Tibial artery (tissue), 4 donors: ENCODE data around the gene OR4C5.
"Not testable (repeated sequence)": the region's sequence is repeated elsewhere in the genome, so short reads cannot be mapped to it uniquely, and the experiment has no call there.

Experiments
- DNase-seq, 2 donors: peaks; one replicate each; pipeline ENCODE4 v3.0.0-alpha.2; 2019
- H3K27ac ChIP-seq, 2 donors: fragments of 200-600 bp; sonication (generic) in 1 of 2; 1 replicate in 1 of 2; 2 replicates in 1 of 2; pipeline ENCODE4 v1.5.1; 2018 to 2019; ENCODE audit warnings: mild to moderate bottlenecking in 1 of 2
- H3K27me3 ChIP-seq, 2 donors: fragments of 200-600 bp; sonication (generic) in 1 of 2; one replicate each; pipeline versions ENCODE4 v1.5.1 to v1.6.0; 2016 to 2019
- H3K36me3 ChIP-seq, 3 donors: fragments of 200-600 bp; sonication (generic) in 2 of 3; one replicate each; pipeline ENCODE4 v1.5.1; 2016 to 2019; ENCODE audit warnings: mild to moderate bottlenecking in 2 of 3
- H3K4me1 ChIP-seq, 4 donors: fragments of 200-600 bp; sonication (generic) in 2 of 4; 1 replicate in 3 of 4; 2 replicates in 1 of 4; pipeline ENCODE4 v1.5.1; 2016 to 2019
- H3K4me3 ChIP-seq, 2 donors: fragments of 200-600 bp; sonication (generic) in 1 of 2; 1 replicate in 1 of 2; 2 replicates in 1 of 2; pipeline ENCODE4 v1.5.1; 2018 to 2019; ENCODE audit warnings: mild to moderate bottlenecking in 2 of 2
- H3K9me3 ChIP-seq, 3 donors: fragments of 200-600 bp; sonication (generic) in 1 of 3; one replicate each; pipeline ENCODE4 v1.5.1; 2016 to 2019
- CTCF ChIP-seq, 2 experiments: fragments of 200-600 bp in 1 of 2; fragments of 450-650 bp in 1 of 2; IDR thresholded peaks; one replicate each; pipeline ENCODE4 v1.5.1; 2017 to 2019; ENCODE audit warnings: antibody characterized with exemption in 2 of 2, mild to moderate bottlenecking in 1 of 2, moderate library complexity in 1 of 2
- intact Hi-C: fragments of 100-400 bp; cut with DNase I; formaldehyde crosslinking; loops from one replicate; pipeline ENCODE4 v1.15.0; 2023; ENCODE audit warnings: low total_unique reads

Gene OR4C5

DNA sequence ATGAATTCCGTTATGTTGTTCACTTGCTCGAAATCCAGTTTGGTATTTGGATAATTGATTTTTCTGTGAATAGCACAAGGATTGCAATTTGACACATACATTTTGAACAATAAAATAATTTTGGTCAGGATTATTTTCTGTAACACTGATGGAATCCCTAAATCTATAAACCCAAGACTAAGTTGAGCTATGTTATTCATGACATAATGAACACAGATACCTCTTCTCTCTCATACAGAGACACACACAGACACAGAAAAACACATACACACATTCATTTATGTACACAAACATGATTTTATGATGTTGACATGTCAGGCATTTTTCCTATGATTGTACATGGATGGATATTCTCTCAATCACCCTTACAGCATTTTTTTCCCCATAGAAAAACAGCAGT lies at the start of gene OR4C5:
TSS of gene OR4C5 (minus strand) at position 101 of the 400 bp plus-strand sequence. CDS start at position 101, 0 bp downstream.
- Histone ChIP-seq H3K27me3 (no peaks in the 10 kb centered on the region), H3K27ac (no peak within 1 kb of the TSS), H3K4me3 (no peak within 1 kb of the TSS), H3K9me3 (no peaks in the 10 kb centered on the region), H3K36me3 (no peaks in the 10 kb centered on the region), H3K4me1 (no peaks in the 10 kb centered on the region)
- no peak for TF ChIP-seq CTCF (IDR thresholded peaks at IDR 0.05)
- intact Hi-C loops = no loop called here
- DNase-seq = no peak

- Histone ChIP-seq H3K27ac (no peak overlapping the region), H3K4me3 (no peak overlapping the region), H3K4me1 (no peaks in the 10 kb centered on the region), H3K27me3 (no peaks in the 10 kb centered on the region), H3K9me3 (peaks cover 0 to 33% (median 21%) of the 10 kb centered on the region in 3 donors), H3K36me3 (no peaks in the 10 kb centered on the region)
- no peak for TF ChIP-seq CTCF (IDR thresholded peaks at IDR 0.05)
- intact Hi-C loops = no loop called here
- no peak for DNase-seq
These were observed 18.4 kb upstream of the OR4C5 start for GRCh38 chr11:48384670-48385069.

- H3K4me3 ChIP-seq, intact Hi-C loops, H3K27ac ChIP-seq, H3K27me3 ChIP-seq, H3K4me1 ChIP-seq, DNase-seq, H3K36me3 ChIP-seq: not testable (repeated sequence)
- H3K9me3 ChIP-seq = peaks cover 0 to 33% (median 21%) of the 10 kb centered on the region in 3 donors
These were observed 17.9 kb upstream of the OR4C5 start for GRCh38 chr11:48384151-48384550.

GRCh38 chr11:48361289-48361688 lies 5.0 kb downstream of the OR4C5 start:
- H3K9me3 ChIP-seq, H3K27me3 ChIP-seq, H3K36me3 ChIP-seq, H3K4me3 ChIP-seq, intact Hi-C loops, H3K27ac ChIP-seq, H3K4me1 ChIP-seq, DNase-seq: not testable (repeated sequence)

- Histone ChIP-seq H3K4me3 (no peak overlapping the region), H3K36me3 (no peaks in the 10 kb centered on the region), H3K27ac (no peak overlapping the region), H3K9me3 (no peaks in the 10 kb centered on the region), H3K4me1 (no peaks in the 10 kb centered on the region), H3K27me3 (no peaks in the 10 kb centered on the region)
- no peak for TF ChIP-seq CTCF (IDR thresholded peaks at IDR 0.05)
- intact Hi-C loops = no loop called here
- no peak for DNase-seq
These were observed 11.6 kb downstream of the OR4C5 start for GRCh38 chr11:48354677-48355076.

- intact Hi-C loops = no loop called here
- DNase-seq = no peak
- no peak for TF ChIP-seq CTCF (IDR thresholded peaks at IDR 0.05)
These were observed 12.3 kb downstream of the OR4C5 start for GRCh38 chr11:48354013-48354412.

DNA sequence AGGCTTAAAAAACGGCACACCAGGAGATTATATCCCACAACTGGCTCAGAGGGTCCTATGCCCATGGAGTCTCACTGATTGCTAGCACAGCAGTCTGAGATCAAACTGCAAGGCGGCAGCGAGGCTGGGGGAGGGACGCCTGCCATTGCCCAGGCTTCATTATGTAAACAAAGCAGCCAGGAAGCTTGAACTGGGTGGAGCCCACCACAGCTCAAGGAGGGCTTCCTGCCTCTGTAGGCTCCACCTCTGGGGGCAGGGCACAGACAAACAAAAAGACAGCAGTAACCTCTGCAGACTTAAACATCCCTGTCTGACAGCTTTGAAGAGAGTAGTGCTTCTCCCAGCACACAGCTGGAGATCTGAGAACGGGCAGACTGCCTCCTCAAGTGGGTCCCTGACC lies 20.0 kb downstream of the OR4C5 start:
- H3K4me1 ChIP-seq, H3K4me3 ChIP-seq, H3K27ac ChIP-seq, H3K27me3 ChIP-seq, intact Hi-C loops, DNase-seq, H3K9me3 ChIP-seq, H3K36me3 ChIP-seq: not testable (repeated sequence)

More at GRCh38 chr11:48354013-48354412, 12.3 kb downstream of the OR4C5 start:
- Histone ChIP-seq H3K4me1 (no peaks in the 10 kb centered on the region), H3K36me3 (no peaks in the 10 kb centered on the region), H3K27ac (no peak overlapping the region), H3K9me3 (no peaks in the 10 kb centered on the region), H3K4me3 (no peak overlapping the region), H3K27me3 (no peaks in the 10 kb centered on the region)

GRCh38 chr11:48342505-48342904 lies 23.8 kb downstream of the OR4C5 start:
- H3K4me1 ChIP-seq = not testable (repeated sequence)

More at GRCh38 chr11:48342505-48342904, 23.8 kb downstream of the OR4C5 start:
- H3K27ac ChIP-seq, DNase-seq, H3K36me3 ChIP-seq, H3K9me3 ChIP-seq, H3K27me3 ChIP-seq, H3K4me3 ChIP-seq, intact Hi-C loops: not testable (repeated sequence)
